Dermis blood vessel endothelial cell (primary cell): ENCODE measurements around the gene SLC12A7. TPM values are rescaled to one million over a fixed set of nuclear protein-coding genes. Genes with fewer than 3 reads are reported as not detected.

Experiments
- DNase-seq: peaks from one replicate; pipeline ENCODE4 v3.0.0; 2010
- total RNA-seq: library from RNA; depleted of rRNA; stranded (reverse); fragments of >200 nt; gene quantifications from 2 replicates; pipeline ENCODE4 v1.2.3, GENCODE V29; 2014

The SLC12A7 gene
- total RNA-seq, 1 donor from 2014 or later: 31.3 TPM

GRCh38 chr5:1077026-1077425 lies 34.8 kb downstream of the SLC12A7 start:
- DNase-seq: no peak

GRCh38 chr5:1076406-1076805 lies 35.5 kb downstream of the SLC12A7 start:
- no peak for DNase-seq

GRCh38 chr5:1075931-1076330 lies 35.9 kb downstream of the SLC12A7 start:
- DNase-seq: no peak

GRCh38 chr5:1075555-1075881 lies 36.3 kb downstream of the SLC12A7 start:
- DNase-seq: no peak

GRCh38 chr5:1074816-1075554 lies 36.9 kb downstream of the SLC12A7 start:
- no peak for DNase-seq

- DNase-seq: no peak
Measured at GRCh38 chr5:1074226-1074625, 37.6 kb downstream of the SLC12A7 start.

- DNase-seq: no peak
Measured at GRCh38 chr5:1073239-1074102, 38.4 kb downstream of the SLC12A7 start.

- no peak for DNase-seq
Measured at GRCh38 chr5:1069720-1070088, 42.2 kb downstream of the SLC12A7 start.

GRCh38 chr5:1068895-1069719 lies 42.8 kb downstream of the SLC12A7 start:
- DNase-seq: no peak

- DNase-seq: no peak
Measured at GRCh38 chr5:1068204-1068894, 43.5 kb downstream of the SLC12A7 start.

GRCh38 chr5:1067141-1068121 lies 44.4 kb downstream of the SLC12A7 start:
- DNase-seq: no peak

GRCh38 chr5:1066676-1067075 lies 45.2 kb downstream of the SLC12A7 start:
- no peak for DNase-seq

GRCh38 chr5:1065891-1066650 lies 45.8 kb downstream of the SLC12A7 start:
- DNase-seq: no peak

- DNase-seq: no peak
Measured at GRCh38 chr5:1065143-1065750, 46.6 kb downstream of the SLC12A7 start.

GRCh38 chr5:1064383-1065142 lies 47.3 kb downstream of the SLC12A7 start:
- no peak for DNase-seq

- DNase-seq: no peak
Measured at GRCh38 chr5:1063661-1064382, 48.0 kb downstream of the SLC12A7 start.

GRCh38 chr5:1062761-1063568 lies 48.9 kb downstream of the SLC12A7 start:
- no peak for DNase-seq

GRCh38 chr5:1061916-1062315 lies 49.9 kb downstream of the SLC12A7 start:
- DNase-seq: no peak
